A673 (cell line): ENCODE measurements around the gene APOC1. TPM values are rescaled to one million over a fixed set of nuclear protein-coding genes. Genes with fewer than 3 reads are reported as not detected.

Source experiments
- BruUV-seq: library from RNA; stranded (reverse); fragments of 400-500 nt; replicated peaks from 2 replicates; lab custom pipeline; 2021; lab: Mats Ljungman, UMichigan
- CTCF ChIA-PET: fragments of 300-600 bp; sonication (Branson Sonifier 250); formaldehyde crosslinking; loops from one replicate; lab custom pipeline; 2022; ENCODE audit warnings: antibody characterized with exemption; lab: Charles Lee
- POLR2A ChIA-PET: fragments of 300-600 bp; sonication (Branson Sonifier 250); formaldehyde crosslinking; loops from one replicate; lab custom pipeline; 2022; ENCODE audit warnings: antibody characterized with exemption; ENCODE audit not compliant: low non-redundant PET; lab: Charles Lee
- DNase-seq: peaks from one replicate; pipeline ENCODE4 v3.0.0-alpha.2; 2015; ENCODE audit warnings: low spot score
- H3K27ac ChIP-seq: fragments of 200-600 bp; sonication (generic); 2 replicates; pipeline ENCODE4 v1.5.1; 2016; ENCODE audit warnings: mixed run types, low read depth, mild to moderate bottlenecking, mixed read lengths, antibody characterized with exemption, low read length; ENCODE audit not compliant: poor library complexity, severe bottlenecking
- H3K27me3 ChIP-seq: fragments of 200-600 bp; sonication (generic); replicated peaks from 2 replicates; pipeline ENCODE4 v1.6.1; 2017; ENCODE audit warnings: mixed run types, low read depth, mild to moderate bottlenecking, mixed read lengths, antibody characterized with exemption, low read length; ENCODE audit not compliant: insufficient read depth, poor library complexity
- H3K36me3 ChIP-seq: fragments of 200-600 bp; sonication (generic); 2 replicates; pipeline ENCODE4 v1.6.1; 2016; ENCODE audit warnings: mixed run types, mild to moderate bottlenecking, mixed read lengths, antibody characterized with exemption, low read length; ENCODE audit not compliant: insufficient read depth, poor library complexity, severe bottlenecking
- H3K4me1 ChIP-seq: fragments of 200-600 bp; sonication (generic); 2 replicates; pipeline ENCODE4 v1.6.1; 2017; ENCODE audit warnings: mixed run types, mild to moderate bottlenecking, mixed read lengths, antibody characterized with exemption, low read length; ENCODE audit not compliant: insufficient read depth, poor library complexity, severe bottlenecking
- H3K4me3 ChIP-seq: fragments of 200-600 bp; sonication (generic); 2 replicates; pipeline ENCODE4 v1.5.1; 2016; ENCODE audit warnings: low read depth, mixed run types, mild to moderate bottlenecking, mixed read lengths, low read length; ENCODE audit not compliant: poor library complexity, severe bottlenecking
- H3K9me3 ChIP-seq: fragments of 200-600 bp; sonication (generic); 2 replicates; pipeline ENCODE4 v1.6.1; 2016; ENCODE audit warnings: mixed run types, low read depth, mild to moderate bottlenecking, mixed read lengths, antibody characterized with exemption, low read length; ENCODE audit not compliant: poor library complexity, severe bottlenecking
- EZH2 ChIP-seq: fragments of 200-600 bp; sonication (generic); IDR thresholded peaks from 2 replicates; pipeline ENCODE4 v1.6.1; 2017; ENCODE audit warnings: borderline replicate concordance, low read depth, mild to moderate bottlenecking, mixed read lengths, antibody characterized with exemption, low read length; ENCODE audit not compliant: poor library complexity, severe bottlenecking
- intact Hi-C: fragments of 100-400 bp; cut with micrococcal nuclease; formaldehyde crosslinking; loops from one replicate; pipeline ENCODE4 v1.10.0; 2022; ENCODE audit not compliant: unreplicated experiment
- total RNA-seq: library from RNA; stranded (reverse); gene quantifications from 2 replicates; pipeline ENCODE4 v1.2.3, GENCODE V29; 2021
- TF ChIP-seq, protein P1 (sequence below): fragments of 300-800, 200-600 bp; sonication (generic); conservative IDR thresholded peaks from 2 replicates; pipeline ENCODE4 v1.5.1; 2017; ENCODE audit warnings: low read depth, mild to moderate bottlenecking, antibody characterized with exemption, low read length, moderate library complexity, mixed read lengths

Gene APOC1
- total RNA-seq, 1 experiment from 2014 or later: 5.5 TPM

- H3K27ac ChIP-seq: no peak overlapping the region
- peaks cover 6% of the 10 kb centered on the region for H3K36me3 ChIP-seq
- no peak overlapping the region for H3K4me3 ChIP-seq
- ChIA-PET CTCF (no interaction called here), POLR2A (no interaction called here)
- TF ChIP-seq EZH2: no peak
- TF ChIP-seq, protein P1, sequence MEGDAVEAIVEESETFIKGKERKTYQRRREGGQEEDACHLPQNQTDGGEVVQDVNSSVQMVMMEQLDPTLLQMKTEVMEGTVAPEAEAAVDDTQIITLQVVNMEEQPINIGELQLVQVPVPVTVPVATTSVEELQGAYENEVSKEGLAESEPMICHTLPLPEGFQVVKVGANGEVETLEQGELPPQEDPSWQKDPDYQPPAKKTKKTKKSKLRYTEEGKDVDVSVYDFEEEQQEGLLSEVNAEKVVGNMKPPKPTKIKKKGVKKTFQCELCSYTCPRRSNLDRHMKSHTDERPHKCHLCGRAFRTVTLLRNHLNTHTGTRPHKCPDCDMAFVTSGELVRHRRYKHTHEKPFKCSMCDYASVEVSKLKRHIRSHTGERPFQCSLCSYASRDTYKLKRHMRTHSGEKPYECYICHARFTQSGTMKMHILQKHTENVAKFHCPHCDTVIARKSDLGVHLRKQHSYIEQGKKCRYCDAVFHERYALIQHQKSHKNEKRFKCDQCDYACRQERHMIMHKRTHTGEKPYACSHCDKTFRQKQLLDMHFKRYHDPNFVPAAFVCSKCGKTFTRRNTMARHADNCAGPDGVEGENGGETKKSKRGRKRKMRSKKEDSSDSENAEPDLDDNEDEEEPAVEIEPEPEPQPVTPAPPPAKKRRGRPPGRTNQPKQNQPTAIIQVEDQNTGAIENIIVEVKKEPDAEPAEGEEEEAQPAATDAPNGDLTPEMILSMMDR: no peak
- no peaks in the 10 kb centered on the region for H3K4me1 ChIP-seq
- DNase-seq: no peak
- no peaks in the 10 kb centered on the region for H3K9me3 ChIP-seq
- intact Hi-C loops: no loop called here
- H3K27me3 ChIP-seq: no peaks in the 10 kb centered on the region
- no TSS peak for BruUV-seq
These were observed 47.4 kb downstream of the APOC1 start for GRCh38 chr19:44961821-44962220.

- H3K4me3 ChIP-seq: no peak overlapping the region
- DNase-seq: no peak
- H3K27me3 ChIP-seq: no peaks in the 10 kb centered on the region
- ChIA-PET POLR2A (no interaction called here), CTCF (no interaction called here)
- H3K4me1 ChIP-seq: no peaks in the 10 kb centered on the region
- no peak for TF ChIP-seq EZH2
- TF ChIP-seq, protein P1: no peak
- peaks cover 13% of the 10 kb centered on the region for H3K36me3 ChIP-seq
- H3K9me3 ChIP-seq: no peaks in the 10 kb centered on the region
- BruUV-seq: no TSS peak
- intact Hi-C loops: no loop called here
- no peak overlapping the region for H3K27ac ChIP-seq
These were observed 53.7 kb downstream of the APOC1 start for GRCh38 chr19:44968118-44968517.

GRCh38 chr19:44968670-44969069 is 54.3 kb downstream of the APOC1 start:
- CTCF ChIA-PET: no interaction called here
- intact Hi-C loops: no loop called here
- BruUV-seq: no TSS peak

More at GRCh38 chr19:44968670-44969069, 54.3 kb downstream of the APOC1 start:
- H3K27me3 ChIP-seq: no peaks in the 10 kb centered on the region
- POLR2A ChIA-PET: no interaction called here
- peaks cover 18% of the 10 kb centered on the region for H3K36me3 ChIP-seq
- H3K4me3 ChIP-seq: no peak overlapping the region
- no peak overlapping the region for H3K27ac ChIP-seq
- no peaks in the 10 kb centered on the region for H3K9me3 ChIP-seq
- H3K4me1 ChIP-seq: no peaks in the 10 kb centered on the region
- TF ChIP-seq, protein P1: no peak
- TF ChIP-seq EZH2: no peak
- no peak for DNase-seq

Other genes with a start within 250 kb of the APOC1 start
- 2.5 and 2.9 TPM in 2 replicates for gene CEACAM19, start 243.1 kb upstream of the APOC1 start, total RNA-seq
- not detected in 2 replicates for gene CEACAM16, start 215.5 kb upstream of the APOC1 start, total RNA-seq
- 6.6 and 9.9 TPM in 2 replicates for gene BCL3, start 165.9 kb upstream of the APOC1 start, total RNA-seq
- not detected in 2 replicates for gene CBLC, start 136.7 kb upstream of the APOC1 start, total RNA-seq
- 3.4 and 6.6 TPM in 2 replicates for gene BCAM, start 105.5 kb upstream of the APOC1 start, total RNA-seq
- 76.7 and 83.6 TPM in 2 replicates for gene NECTIN2, start 68.3 kb upstream of the APOC1 start, total RNA-seq
- 205 and 234 TPM in 2 replicates for gene TOMM40, start 23.4 kb upstream of the APOC1 start, total RNA-seq
- 9.4 and 10.4 TPM in 2 replicates for gene APOE, start 8.8 kb upstream of the APOC1 start, total RNA-seq
- not detected in 2 replicates for gene APOC4, start 27.6 kb downstream of the APOC1 start, total RNA-seq
- gene APOC2, start 31.4 kb downstream of the APOC1 start, total RNA-seq: not detected in 2 replicates
- 135 and 138 TPM in 2 replicates for gene CLPTM1, start 40.8 kb downstream of the APOC1 start, total RNA-seq
- gene RELB, start 86.9 kb downstream of the APOC1 start, total RNA-seq: 11.9 and 13.1 TPM in 2 replicates
- 104 and 109 TPM in 2 replicates for gene CLASRP, start 124.4 kb downstream of the APOC1 start, total RNA-seq
- gene ZNF296, start 161.9 kb downstream of the APOC1 start, total RNA-seq: 2.9 and 3.0 TPM in 2 replicates
- gene GEMIN7, start 164.7 kb downstream of the APOC1 start, total RNA-seq: 34.0 and 34.5 TPM in 2 replicates
- gene PPP1R37, start 178.6 kb downstream of the APOC1 start, total RNA-seq: 33.6 and 34.0 TPM in 2 replicates
- 0.30 and 0.37 TPM in 2 replicates for gene NKPD1, start 246.4 kb downstream of the APOC1 start, total RNA-seq